LNCAP (cell line): Measurements from ENCODE around the gene SH3RF1.

Source experiments
- TF ChIP-seq, protein P1 (sequence below): fragments of 450-650 bp; IDR thresholded peaks from 2 replicates; pipeline ENCODE4 v1.5.1; 2017; ENCODE audit warnings: mild to moderate bottlenecking

SH3RF1 gene

DNA sequence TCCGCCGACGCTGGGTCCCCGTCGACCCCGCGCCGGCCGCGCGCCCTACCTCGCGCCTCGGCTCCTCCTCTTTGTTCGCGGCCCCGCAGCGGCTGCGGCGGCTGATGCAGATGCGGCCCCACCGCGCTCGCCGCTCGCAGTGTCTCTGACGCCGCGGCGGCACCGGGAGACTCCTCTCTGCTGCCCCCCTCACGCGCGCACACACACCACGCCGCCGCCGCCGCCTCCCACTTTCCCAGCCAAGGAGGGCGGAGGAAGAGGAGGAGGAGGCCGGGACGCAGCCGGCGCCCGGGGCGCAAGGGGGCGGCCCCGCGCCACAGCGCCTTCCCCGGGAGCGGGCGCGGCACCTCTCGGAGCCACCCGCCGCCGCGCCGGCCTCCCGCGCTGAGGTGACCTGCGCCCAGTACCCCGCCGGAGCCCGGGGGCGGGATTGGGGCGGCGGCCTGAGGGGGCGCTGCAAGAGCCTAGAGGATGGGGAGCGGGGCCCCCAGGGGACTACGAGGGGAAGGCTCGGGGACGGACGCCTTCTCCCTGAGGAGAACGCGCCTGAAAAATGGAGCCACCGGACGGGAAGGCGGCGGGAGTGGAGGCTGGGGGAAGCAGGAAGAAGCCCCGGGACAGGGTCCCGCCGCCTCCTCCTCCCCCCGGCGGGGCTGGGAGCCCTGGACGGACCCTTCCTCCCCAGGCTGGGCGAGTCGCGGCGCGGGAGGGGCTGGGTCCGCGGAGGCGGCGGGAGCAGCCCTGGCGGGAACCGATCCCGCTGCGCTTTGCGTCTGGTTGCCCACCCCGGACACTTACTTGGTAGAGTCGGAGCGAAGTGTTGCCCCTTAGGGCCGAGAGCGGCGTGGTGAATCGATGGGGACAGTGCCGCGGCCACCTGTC is at the start of gene SH3RF1:
SH3RF1 (minus strand) TSS at position 147 of the 882 bp plus-strand sequence. CDS start 1,744 bp downstream, outside the sequence.
- TF ChIP-seq, protein P1, sequence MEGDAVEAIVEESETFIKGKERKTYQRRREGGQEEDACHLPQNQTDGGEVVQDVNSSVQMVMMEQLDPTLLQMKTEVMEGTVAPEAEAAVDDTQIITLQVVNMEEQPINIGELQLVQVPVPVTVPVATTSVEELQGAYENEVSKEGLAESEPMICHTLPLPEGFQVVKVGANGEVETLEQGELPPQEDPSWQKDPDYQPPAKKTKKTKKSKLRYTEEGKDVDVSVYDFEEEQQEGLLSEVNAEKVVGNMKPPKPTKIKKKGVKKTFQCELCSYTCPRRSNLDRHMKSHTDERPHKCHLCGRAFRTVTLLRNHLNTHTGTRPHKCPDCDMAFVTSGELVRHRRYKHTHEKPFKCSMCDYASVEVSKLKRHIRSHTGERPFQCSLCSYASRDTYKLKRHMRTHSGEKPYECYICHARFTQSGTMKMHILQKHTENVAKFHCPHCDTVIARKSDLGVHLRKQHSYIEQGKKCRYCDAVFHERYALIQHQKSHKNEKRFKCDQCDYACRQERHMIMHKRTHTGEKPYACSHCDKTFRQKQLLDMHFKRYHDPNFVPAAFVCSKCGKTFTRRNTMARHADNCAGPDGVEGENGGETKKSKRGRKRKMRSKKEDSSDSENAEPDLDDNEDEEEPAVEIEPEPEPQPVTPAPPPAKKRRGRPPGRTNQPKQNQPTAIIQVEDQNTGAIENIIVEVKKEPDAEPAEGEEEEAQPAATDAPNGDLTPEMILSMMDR = peak; percentile 45; the same call in 1 of the 2 replicates

DNA sequence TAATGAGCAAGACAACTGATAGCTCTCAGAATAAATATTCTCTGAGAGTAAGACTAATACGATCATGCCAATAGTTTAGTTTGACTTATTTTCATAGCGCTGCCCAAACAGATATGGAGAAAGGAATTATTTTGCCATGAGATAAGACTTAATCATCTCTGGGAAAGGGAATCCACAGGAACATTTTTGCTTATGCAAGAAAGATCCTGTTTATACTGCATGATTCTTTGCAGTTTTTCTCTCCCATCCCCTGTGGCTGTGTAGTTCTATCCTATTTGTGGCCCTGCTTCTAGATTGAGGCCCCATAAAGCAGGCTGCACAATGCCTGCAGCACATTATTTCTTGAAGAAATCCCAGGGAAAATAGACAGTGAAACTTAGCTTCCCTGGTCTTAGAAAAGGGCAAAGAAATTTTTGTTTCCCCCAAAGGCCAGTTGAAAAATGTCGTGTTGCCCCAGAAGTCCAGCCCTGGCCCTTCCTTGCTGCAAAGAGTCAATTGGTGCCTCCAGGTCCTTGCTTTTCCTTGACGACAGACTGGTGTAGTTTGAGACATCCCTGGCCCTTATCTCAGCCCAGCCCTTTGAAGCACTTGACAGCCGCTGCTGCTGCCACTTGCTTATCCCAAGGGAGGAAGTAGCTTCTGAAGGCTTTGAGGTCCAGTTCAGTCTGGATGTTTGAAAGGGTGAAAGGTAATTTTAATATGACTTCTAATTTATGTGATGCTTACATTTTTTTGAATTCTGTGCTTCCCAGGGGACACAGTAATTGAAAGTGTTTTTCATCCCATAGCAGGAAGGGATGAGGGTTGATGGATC is 45.0 kb upstream of the SH3RF1 start:
- TF ChIP-seq, protein P1 = no peak

DNA sequence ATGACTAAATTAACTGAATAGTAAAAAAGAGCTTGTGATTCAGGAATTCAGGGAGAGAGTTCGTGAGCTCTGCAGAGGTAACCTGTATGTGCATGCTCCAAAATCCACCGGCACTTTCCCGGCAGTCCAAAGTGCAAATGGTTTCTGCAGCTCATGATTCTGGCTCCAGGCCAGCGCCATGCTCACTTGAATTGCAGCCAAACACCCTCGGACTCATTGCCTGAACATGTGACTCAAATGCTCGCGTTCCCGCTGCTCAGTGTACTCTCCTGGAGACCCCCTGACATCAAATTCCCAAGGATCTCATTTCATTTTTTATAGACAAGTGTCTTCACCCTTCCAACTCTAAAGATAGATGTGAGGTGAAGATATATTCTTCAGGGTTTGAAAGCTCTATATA is 44.1 kb upstream of the SH3RF1 start:
- TF ChIP-seq, protein P1 = no peak

DNA sequence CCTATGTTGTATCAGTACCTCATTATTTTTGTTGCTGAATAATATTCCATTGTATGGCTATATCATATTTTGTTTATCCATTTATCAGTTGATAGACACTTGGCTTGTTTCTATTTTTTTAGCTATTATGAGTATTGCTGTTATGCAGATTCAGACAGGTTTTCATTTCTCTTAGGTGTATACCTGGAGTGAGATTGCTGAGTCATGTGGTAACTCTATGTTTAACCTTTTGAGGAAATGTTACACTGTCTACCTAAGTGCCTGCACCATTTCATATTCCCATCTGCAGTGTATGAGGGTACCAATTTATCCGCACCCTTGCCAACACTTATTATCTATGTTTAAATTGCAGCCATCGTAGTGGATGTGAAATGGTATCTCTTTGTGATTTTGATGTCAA is 43.0 kb upstream of the SH3RF1 start:
- TF ChIP-seq, protein P1 = no peak

DNA sequence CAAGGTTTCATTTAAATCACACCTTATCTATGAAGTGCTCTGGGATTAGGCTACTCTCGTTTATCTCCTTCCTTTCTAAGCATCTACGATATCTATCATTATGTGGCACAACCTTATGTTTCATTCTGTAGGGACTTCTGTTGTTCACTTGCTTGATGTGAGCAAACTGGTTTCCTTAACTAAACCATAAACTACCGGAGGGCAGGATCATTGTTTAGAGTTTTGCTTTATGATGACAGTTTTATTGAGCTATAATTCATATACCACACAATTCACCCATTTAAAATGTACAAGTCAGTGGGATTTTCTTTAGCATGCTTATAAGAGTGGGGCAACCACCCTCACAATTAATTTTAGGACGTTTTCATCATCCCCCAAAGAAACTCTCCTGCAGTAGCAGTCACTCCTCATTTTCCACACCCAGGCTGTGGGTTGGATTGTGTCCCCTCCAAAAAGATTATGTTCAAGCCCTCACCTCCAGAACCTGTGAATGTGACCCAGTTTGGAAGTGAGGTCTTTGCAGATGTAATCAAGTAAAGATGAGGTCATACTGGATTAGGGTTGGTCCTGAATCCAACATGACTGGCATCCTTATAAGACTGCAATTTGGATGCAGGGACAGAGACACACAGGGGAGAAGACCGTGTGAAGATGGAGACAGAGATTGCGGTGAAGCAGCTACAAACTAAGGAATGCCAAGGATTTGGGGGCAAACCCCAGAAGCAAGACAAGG is 42.1 kb upstream of the SH3RF1 start:
- TF ChIP-seq, protein P1 = no peak

GRCh38 chr4:169311643-169312365 is 41.0 kb upstream of the SH3RF1 start:
- TF ChIP-seq, protein P1 = peak; percentile 33; the same call in 1 of the 2 replicates
